Measurements from ENCODE around the gene CSF2. TPM values are rescaled to one million over a fixed set of nuclear protein-coding genes. Genes with fewer than 3 reads are reported as not detected.

CSF2 gene
- polyA plus RNA-seq, 1 of the 3 experiments (the other 2 are of a cell fraction), result 0.97 TPM

GRCh38 chr5:132110195-132110594 lies 36.6 kb downstream of the CSF2 start:
- Histone ChIP-seq H3K9ac (no peak overlapping the region), H3K79me2 (ENCODE audit: insufficient read depth) (no peaks in the 10 kb centered on the region), H3K4me3 (ENCODE audit: low read depth in 2 of 2, low read length in 1 of 2) (no peak overlapping the region), H3K4me2 (no peak overlapping the region), H3K27me3 (ENCODE audit: insufficient read depth) (no peaks in the 10 kb centered on the region), H4K20me1 (ENCODE audit: insufficient read depth) (no peaks in the 10 kb centered on the region), H3K4me1 (ENCODE audit: control insufficient read depth in 1 of 2, insufficient read depth in 2 of 2, low read depth in 1 of 2, low read length in 1 of 2) (peaks cover 0 to 7% of the 10 kb centered on the region in 2 experiments; a peak in 1 of 4 replicates), H3F3A (replicated peaks; ENCODE audit: insufficient read depth) (no peaks in the 10 kb centered on the region), H2AFZ (ENCODE audit: low read depth) (no peak overlapping the region), H3K27ac (ENCODE audit: low read depth in 2 of 2, low read length in 1 of 2) (no peak overlapping the region), H3K9me3 (no peaks in the 10 kb centered on the region), H3K9me2 (no peaks in the 10 kb centered on the region), H3K36me3 (replicated peaks in 1 of 2; ENCODE audit: control insufficient read depth in 1 of 2, insufficient read depth in 2 of 2, low read length in 1 of 2) (no peaks in the 10 kb centered on the region)
- ChIA-PET CTCF (no interaction called here), POLR2A (no interaction called here)
- WGBS (ENCODE audit: low lambda C conversion rate), result 85% methylated on average over 3 of the region's 3 CpGs
- TF ChIP-seq IRF3 (IDR thresholded peaks at IDR 0.05; ENCODE audit: low read depth, low read length) (no peak), FOXM1 (IDR thresholded peaks at IDR 0.05; ENCODE audit: low read depth) (no peak)
- DNase-seq, result no peak

- H3K27ac ChIP-seq (ENCODE audit: low read depth in 2 of 2, low read length in 1 of 2), result no peak overlapping the region
- no peaks in the 10 kb centered on the region for H3K79me2 ChIP-seq (ENCODE audit: insufficient read depth)
- no peaks in the 10 kb centered on the region for H3F3A ChIP-seq (replicated peaks; ENCODE audit: insufficient read depth)
- H3K36me3 ChIP-seq (replicated peaks in 1 of 2; ENCODE audit: control insufficient read depth in 1 of 2, insufficient read depth in 2 of 2, low read length in 1 of 2), result no peaks in the 10 kb centered on the region
- H3K9me3 ChIP-seq, result no peaks in the 10 kb centered on the region
- no peak for TF ChIP-seq MAX (IDR thresholded peaks at IDR 0.05; ENCODE audit: low read depth)
- H3K9ac ChIP-seq, result no peak overlapping the region
- no peaks in the 10 kb centered on the region for H3K9me2 ChIP-seq
- no peak overlapping the region for H3K4me3 ChIP-seq (ENCODE audit: low read depth in 2 of 2, low read length in 1 of 2)
- H3K27me3 ChIP-seq (ENCODE audit: insufficient read depth), result no peaks in the 10 kb centered on the region
- ChIA-PET POLR2A (no interaction called here), CTCF (no interaction called here)
- no peak overlapping the region for H3K4me2 ChIP-seq
- H3K4me1 ChIP-seq (ENCODE audit: control insufficient read depth in 1 of 2, insufficient read depth in 2 of 2, low read depth in 1 of 2, low read length in 1 of 2), result no peaks in the 10 kb centered on the region
- H2AFZ ChIP-seq (ENCODE audit: low read depth), result no peak overlapping the region
- no peaks in the 10 kb centered on the region for H4K20me1 ChIP-seq (ENCODE audit: insufficient read depth)
- no peak for DNase-seq
Measured at GRCh38 chr5:132110930-132111329, 37.3 kb downstream of the CSF2 start.

GRCh38 chr5:132112111-132112510 lies 38.5 kb downstream of the CSF2 start:
- Histone ChIP-seq H4K20me1 (ENCODE audit: insufficient read depth) (no peaks in the 10 kb centered on the region), H3K27me3 (ENCODE audit: insufficient read depth) (no peaks in the 10 kb centered on the region; the same call in 1 of the 2 replicates), H3K4me1 (ENCODE audit: control insufficient read depth in 1 of 2, insufficient read depth in 2 of 2, low read depth in 1 of 2, low read length in 1 of 2) (no peaks in the 10 kb centered on the region), H3K9me3 (no peaks in the 10 kb centered on the region), H2AFZ (ENCODE audit: low read depth) (no peak overlapping the region), H3F3A (replicated peaks; ENCODE audit: insufficient read depth) (no peaks in the 10 kb centered on the region), H3K4me3 (ENCODE audit: low read depth in 2 of 2, low read length in 1 of 2) (no peak overlapping the region), H3K27ac (ENCODE audit: low read depth in 2 of 2, low read length in 1 of 2) (no peak overlapping the region), H3K4me2 (no peak overlapping the region), H3K9ac (no peak overlapping the region), H3K36me3 (replicated peaks in 1 of 2; ENCODE audit: control insufficient read depth in 1 of 2, insufficient read depth in 2 of 2, low read length in 1 of 2) (no peaks in the 10 kb centered on the region), H3K79me2 (ENCODE audit: insufficient read depth) (no peaks in the 10 kb centered on the region), H3K9me2 (no peaks in the 10 kb centered on the region)
- 80% methylated on average over 3 of the region's 3 CpGs for WGBS (ENCODE audit: low lambda C conversion rate)
- no peak for TF ChIP-seq RFX5 (IDR thresholded peaks at IDR 0.05; ENCODE audit: low read length)
- no peak for TF ChIP-seq FOXJ3 (CRISPR knock-in tag; IDR thresholded peaks at IDR 0.05)
- TF ChIP-seq EZH2phosphoT487 (IDR thresholded peaks at IDR 0.05; ENCODE audit: borderline replicate concordance, low read depth), result no peak
- TF ChIP-seq, protein P1, sequence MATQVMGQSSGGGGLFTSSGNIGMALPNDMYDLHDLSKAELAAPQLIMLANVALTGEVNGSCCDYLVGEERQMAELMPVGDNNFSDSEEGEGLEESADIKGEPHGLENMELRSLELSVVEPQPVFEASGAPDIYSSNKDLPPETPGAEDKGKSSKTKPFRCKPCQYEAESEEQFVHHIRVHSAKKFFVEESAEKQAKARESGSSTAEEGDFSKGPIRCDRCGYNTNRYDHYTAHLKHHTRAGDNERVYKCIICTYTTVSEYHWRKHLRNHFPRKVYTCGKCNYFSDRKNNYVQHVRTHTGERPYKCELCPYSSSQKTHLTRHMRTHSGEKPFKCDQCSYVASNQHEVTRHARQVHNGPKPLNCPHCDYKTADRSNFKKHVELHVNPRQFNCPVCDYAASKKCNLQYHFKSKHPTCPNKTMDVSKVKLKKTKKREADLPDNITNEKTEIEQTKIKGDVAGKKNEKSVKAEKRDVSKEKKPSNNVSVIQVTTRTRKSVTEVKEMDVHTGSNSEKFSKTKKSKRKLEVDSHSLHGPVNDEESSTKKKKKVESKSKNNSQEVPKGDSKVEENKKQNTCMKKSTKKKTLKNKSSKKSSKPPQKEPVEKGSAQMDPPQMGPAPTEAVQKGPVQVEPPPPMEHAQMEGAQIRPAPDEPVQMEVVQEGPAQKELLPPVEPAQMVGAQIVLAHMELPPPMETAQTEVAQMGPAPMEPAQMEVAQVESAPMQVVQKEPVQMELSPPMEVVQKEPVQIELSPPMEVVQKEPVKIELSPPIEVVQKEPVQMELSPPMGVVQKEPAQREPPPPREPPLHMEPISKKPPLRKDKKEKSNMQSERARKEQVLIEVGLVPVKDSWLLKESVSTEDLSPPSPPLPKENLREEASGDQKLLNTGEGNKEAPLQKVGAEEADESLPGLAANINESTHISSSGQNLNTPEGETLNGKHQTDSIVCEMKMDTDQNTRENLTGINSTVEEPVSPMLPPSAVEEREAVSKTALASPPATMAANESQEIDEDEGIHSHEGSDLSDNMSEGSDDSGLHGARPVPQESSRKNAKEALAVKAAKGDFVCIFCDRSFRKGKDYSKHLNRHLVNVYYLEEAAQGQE (IDR thresholded peaks at IDR 0.05; ENCODE audit: low read depth, low read length), result no peak
- no peak for TF ChIP-seq MEF2A (IDR thresholded peaks at IDR 0.05; ENCODE audit: borderline replicate concordance, low read depth)
- TF ChIP-seq POLR2AphosphoS5 (IDR thresholded peaks at IDR 0.05; ENCODE audit: low read depth, low read length), result no peak
- TF ChIP-seq TEAD4 (IDR thresholded peaks at IDR 0.05; ENCODE audit: borderline replicate concordance, insufficient read depth), result no peak
- no peak for TF ChIP-seq PBX3 (IDR thresholded peaks at IDR 0.05)
- TF ChIP-seq, protein P2, sequence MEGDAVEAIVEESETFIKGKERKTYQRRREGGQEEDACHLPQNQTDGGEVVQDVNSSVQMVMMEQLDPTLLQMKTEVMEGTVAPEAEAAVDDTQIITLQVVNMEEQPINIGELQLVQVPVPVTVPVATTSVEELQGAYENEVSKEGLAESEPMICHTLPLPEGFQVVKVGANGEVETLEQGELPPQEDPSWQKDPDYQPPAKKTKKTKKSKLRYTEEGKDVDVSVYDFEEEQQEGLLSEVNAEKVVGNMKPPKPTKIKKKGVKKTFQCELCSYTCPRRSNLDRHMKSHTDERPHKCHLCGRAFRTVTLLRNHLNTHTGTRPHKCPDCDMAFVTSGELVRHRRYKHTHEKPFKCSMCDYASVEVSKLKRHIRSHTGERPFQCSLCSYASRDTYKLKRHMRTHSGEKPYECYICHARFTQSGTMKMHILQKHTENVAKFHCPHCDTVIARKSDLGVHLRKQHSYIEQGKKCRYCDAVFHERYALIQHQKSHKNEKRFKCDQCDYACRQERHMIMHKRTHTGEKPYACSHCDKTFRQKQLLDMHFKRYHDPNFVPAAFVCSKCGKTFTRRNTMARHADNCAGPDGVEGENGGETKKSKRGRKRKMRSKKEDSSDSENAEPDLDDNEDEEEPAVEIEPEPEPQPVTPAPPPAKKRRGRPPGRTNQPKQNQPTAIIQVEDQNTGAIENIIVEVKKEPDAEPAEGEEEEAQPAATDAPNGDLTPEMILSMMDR (IDR thresholded peaks at IDR 0.05), result no peak
- no peak for TF ChIP-seq EP300 (IDR thresholded peaks at IDR 0.05; ENCODE audit: borderline replicate concordance in 1 of 2, low read depth in 1 of 2, low read length in 1 of 2)
- no peak for TF ChIP-seq CHD2 (IDR thresholded peaks at IDR 0.05; ENCODE audit: low read length, partially characterized antibody)
- TF ChIP-seq RXRA (IDR thresholded peaks at IDR 0.05; ENCODE audit: borderline replicate concordance, low read depth), result no peak
- DNase-seq, result no peak
- ChIA-PET CTCF (no interaction called here), POLR2A (no interaction called here)
